Pancreas (tissue), 10 donors: ENCODE data around the gene RELL1. TPM values are rescaled to one million over a fixed set of nuclear protein-coding genes. Genes with fewer than 3 reads are reported as not detected.

Experiments used
- ATAC-seq, 4 donors: fragments of 200-7000 bp; cut with Tn5 transposase; one replicate each; pipeline versions ENCODE4 v1.8.0 to v1.9.1; 2020; ENCODE audit warnings: mild to moderate bottlenecking in 4 of 4, moderate library complexity in 4 of 4
- DNase-seq, 6 donors: peaks; one replicate each; pipeline ENCODE4 v3.0.0-alpha.2; 2020
- FAIRE-seq: peaks from 2 replicates; lab custom pipeline; 2012; peaks lifted over from hg19 to GRCh38; lab: Jason Lieb, UNC
- H3K27ac ChIP-seq, 4 donors: fragments of 200-600 bp; sonication (generic); 1 replicate in 3 of 4; 2 replicates in 1 of 4; pipeline versions ENCODE4 v1.5.0 to v1.8.0; 2020
- H3K27me3 ChIP-seq, 4 donors: fragments of 200-600 bp; one replicate each; pipeline ENCODE4 v1.8.0; 2021
- H3K36me3 ChIP-seq, 3 donors: fragments of 200-600 bp; sonication (generic) in 1 of 3; one replicate each; pipeline versions ENCODE4 v1.5.0 to v1.8.0; 2020 to 2021
- H3K4me1 ChIP-seq, 3 donors: fragments of 200-600 bp; one replicate each; pipeline ENCODE4 v1.8.0; 2021
- H3K4me3 ChIP-seq, 4 donors: fragments of 200-600 bp; sonication (generic) in 2 of 4; one replicate each; pipeline versions ENCODE4 v1.5.0 to v1.8.0; 2020 to 2021
- H3K9me3 ChIP-seq, 4 donors: fragments of 200-600 bp; one replicate each; pipeline ENCODE4 v1.8.0; 2021
- CTCF ChIP-seq, 4 donors: fragments of 200-600 bp; sonication (generic) in 3 of 4; IDR thresholded peaks; one replicate each; pipeline versions ENCODE4 v1.5.0 to v1.8.0; 2021; ENCODE audit warnings: antibody characterized with exemption in 4 of 4
- WGBS, 2 donors: extraction: QIAGEN DNeasy Blood & Tissue Kit; methylation state at CpG; one replicate each; pipeline ENCODE4 v1.1.7; 2013; 5-methylcytosine and 5-hydroxymethylcytosine counted together
- intact Hi-C, 3 donors: fragments of 100-400 bp; cut with DNase I; formaldehyde crosslinking; loops; one replicate each; pipeline versions ENCODE4 v1.11.1 to v1.14.2; 2022
- polyA plus RNA-seq, 2 donors: library from polyadenylated mRNA; stranded (reverse); fragments of 200-250 nt; gene quantifications; one replicate each; pipeline ENCODE4 v1.2.3, GENCODE V29; 2013
- total RNA-seq, 6 donors: library from RNA; stranded (reverse); fragmentation: NEBNext Ultra II Directional in 4 of 6; extraction: Animal tissue kit (Norgen Biotek cat#: 25700) in 4 of 6; gene quantifications; one replicate each; pipeline versions ENCODE4 v1.2.1 to v1.2.4, GENCODE V29; 2021 to 2023
- donor health status: healthy with polysubstance abuse.
- donor health status: DM: no; HTN: no; CAD: no; lungs with moderate emphysema.
- donor health status: DM: no; HTN: no; CAD: no.
- donor health status: control.
- donor health status: control.
- donor health status: Bipolar disorder and iron deficiency.
- donor health status: DM: yes; HTN: yes; CAD: no.
- donor health status: DM: no; HTN: no; CAD: no.
- donor health status: DM: no; HTN: no; CAD: no.
- donor health status: DM: yes; HTN: yes; CAD: no.

RELL1 gene
- total and polyA plus RNA-seq, 8 donors, result 0.38 to 17.1 (median 4.7) TPM

DNA sequence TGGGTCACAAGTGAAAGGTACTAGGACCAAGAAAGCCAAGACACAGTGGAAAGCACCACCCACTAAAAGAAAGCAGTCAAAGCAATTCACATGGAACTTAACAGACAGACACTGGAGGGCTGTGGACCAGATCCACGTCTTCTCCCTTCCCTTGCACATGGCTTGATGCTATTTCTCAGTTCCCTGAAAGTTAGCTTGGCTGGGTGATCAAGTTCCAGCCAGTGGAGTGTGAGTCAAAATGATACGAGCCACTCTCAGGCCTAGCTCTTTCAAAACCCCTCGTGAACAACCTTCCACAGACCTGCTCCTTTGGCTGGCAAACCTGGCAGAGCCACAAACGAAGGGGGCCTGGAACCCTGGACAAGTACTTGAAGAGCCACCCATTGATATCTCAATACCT is 52.0 kb downstream of the RELL1 start:
- Histone ChIP-seq H3K36me3 (no peaks in the 10 kb centered on the region), H3K27ac (no peak overlapping the region), H3K4me3 (no peak overlapping the region), H3K9me3 (no peaks in the 10 kb centered on the region), H3K4me1 (no peaks in the 10 kb centered on the region), H3K27me3 (no peaks in the 10 kb centered on the region)
- TF ChIP-seq CTCF (IDR thresholded peaks at IDR 0.05), result no peak
- 89 to 96% methylated on average over 4 of the region's 4 CpGs for WGBS, 2 donors
- no peak for FAIRE-seq
- no peak for ATAC-seq
- DNase-seq, result no peak
- intact Hi-C loops, result no loop called here

DNA sequence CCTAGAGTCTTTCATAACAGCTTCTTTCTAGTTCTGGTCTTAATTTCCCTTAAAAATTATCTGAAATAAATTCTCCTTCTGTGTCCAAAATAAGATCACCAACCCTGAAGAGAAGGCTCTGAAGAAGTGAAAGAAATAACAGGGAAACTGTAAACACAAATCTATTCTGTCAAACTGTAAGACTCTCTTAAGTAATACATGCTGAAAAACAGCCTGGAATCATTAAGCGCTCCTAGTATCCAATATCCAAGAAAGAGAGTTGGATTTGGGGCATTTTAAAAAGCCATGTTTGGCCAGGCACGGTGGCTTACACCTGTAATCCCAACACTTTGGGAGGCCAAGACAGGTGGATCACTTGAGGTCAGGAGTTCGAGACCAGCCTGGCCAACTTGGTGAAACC is 53.3 kb downstream of the RELL1 start:
- FAIRE-seq (no peak), ATAC-seq (no peak), DNase-seq (no peak)
- Histone ChIP-seq H3K9me3 (no peaks in the 10 kb centered on the region), H3K4me3 (no peak overlapping the region), H3K27me3 (no peaks in the 10 kb centered on the region), H3K4me1 (no peaks in the 10 kb centered on the region), H3K27ac (no peak overlapping the region), H3K36me3 (no peaks in the 10 kb centered on the region)
- intact Hi-C loops, result no loop called here
- WGBS, 2 donors, result 91 to 99% methylated on average over 3 of the region's 3 CpGs
- no peak for TF ChIP-seq CTCF (IDR thresholded peaks at IDR 0.05)

- WGBS, 2 donors, result 68 to 81% methylated on average over 2 of the region's 2 CpGs
- intact Hi-C loops, result no loop called here
- TF ChIP-seq CTCF (IDR thresholded peaks at IDR 0.05), result no peak
- no peaks in the 10 kb centered on the region for H3K4me1 ChIP-seq
- H3K4me3 ChIP-seq, result no peak overlapping the region
- no peaks in the 10 kb centered on the region for H3K9me3 ChIP-seq
- DNase-seq, result no peak
- no peaks in the 10 kb centered on the region for H3K36me3 ChIP-seq
- no peak overlapping the region for H3K27ac ChIP-seq
- FAIRE-seq, result no peak
- ATAC-seq, result peak in 1 of 4 donors; percentile 30
- no peaks in the 10 kb centered on the region for H3K27me3 ChIP-seq
These were observed 54.6 kb downstream of the RELL1 start for GRCh38 chr4:37631551-37631950.

DNA sequence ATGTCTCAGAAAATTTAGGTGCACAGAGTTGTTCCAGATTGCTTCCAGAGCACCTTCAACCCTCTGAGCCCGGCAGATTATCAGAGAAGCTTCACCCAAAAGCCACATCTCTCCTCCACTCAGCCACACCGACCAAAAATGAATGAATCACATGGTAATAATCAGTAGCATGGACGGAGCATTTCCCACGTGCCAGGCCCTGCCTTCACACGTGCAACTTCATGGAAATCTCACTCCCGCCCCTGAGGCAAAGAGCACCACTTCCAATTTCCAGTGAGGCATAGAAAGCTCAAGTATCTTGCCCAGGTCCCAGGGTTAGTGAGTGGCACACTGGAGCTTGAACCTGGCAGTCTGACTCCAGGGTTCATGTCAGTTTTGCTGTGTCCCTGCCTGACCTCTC is 56.5 kb downstream of the RELL1 start:
- no peak for TF ChIP-seq CTCF (IDR thresholded peaks at IDR 0.05)
- Histone ChIP-seq H3K9me3 (no peaks in the 10 kb centered on the region), H3K27ac (no peak overlapping the region), H3K4me1 (no peaks in the 10 kb centered on the region), H3K36me3 (no peaks in the 10 kb centered on the region), H3K27me3 (no peaks in the 10 kb centered on the region), H3K4me3 (no peak overlapping the region)
- intact Hi-C loops, result no loop called here
- FAIRE-seq (no peak), DNase-seq (no peak), ATAC-seq (no peak)
- WGBS, 2 donors, result 87 to 94% methylated on average over 6 of the region's 6 CpGs

- no peak overlapping the region for H3K27ac ChIP-seq
- no peaks in the 10 kb centered on the region for H3K27me3 ChIP-seq
- no peak for FAIRE-seq
- ATAC-seq, result peak; percentile 60 to 80 (median 70)
- no peak overlapping the region for H3K4me3 ChIP-seq
- peak in 1 of 6 donors; percentile 26 for DNase-seq
- H3K4me1 ChIP-seq, result no peaks in the 10 kb centered on the region
- no peaks in the 10 kb centered on the region for H3K9me3 ChIP-seq
- intact Hi-C loops, result no loop called here
- WGBS, 2 donors, result 73 to 81% methylated on average over 4 of the region's 4 CpGs
- no peaks in the 10 kb centered on the region for H3K36me3 ChIP-seq
- no peak for TF ChIP-seq CTCF (IDR thresholded peaks at IDR 0.05)
These were observed 57.1 kb downstream of the RELL1 start for GRCh38 chr4:37628977-37629609.
